Testis (tissue), 2 donors: ENCODE measurements around the gene PIK3CB.

ENCODE experiments used
- POLR2A ChIP-seq: fragments of 450-650 bp; IDR thresholded peaks from one replicate; pipeline ENCODE4 v1.6.1; 2017; ENCODE audit warnings: antibody characterized with exemption, mild to moderate bottlenecking, moderate library complexity
- TF ChIP-seq, protein P1 (sequence below), 3 experiments: fragments of 450-650 bp in 2 of 3; fragments of 200-600 bp in 1 of 3; sonication (generic) in 1 of 3; IDR thresholded peaks; one replicate each; pipeline ENCODE4 v1.5.1; 2016 to 2019; ENCODE audit warnings: antibody characterized with exemption in 3 of 3, mild to moderate bottlenecking in 2 of 3, moderate library complexity in 1 of 3

DNA sequence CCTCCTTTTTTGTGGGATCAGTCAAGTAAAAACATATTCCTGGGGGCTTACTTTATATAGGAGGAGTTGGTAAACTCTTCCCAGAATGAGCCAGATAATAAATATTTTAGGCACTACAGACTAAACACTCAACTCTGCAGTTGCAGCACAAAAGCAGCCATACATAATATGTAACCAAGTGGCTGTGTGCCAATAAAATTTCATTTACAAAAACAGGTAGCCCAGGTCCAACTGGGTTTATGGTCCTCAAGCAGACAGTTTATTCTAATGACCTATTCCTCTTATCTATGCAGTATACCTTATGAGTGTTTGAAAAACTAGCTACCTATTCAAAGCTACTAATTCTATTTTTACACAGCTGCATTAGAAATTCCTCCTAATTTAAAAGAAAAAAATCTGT, 164.3 kb downstream of the PIK3CB start:
- no peak for TF ChIP-seq POLR2A
- TF ChIP-seq, protein P1, sequence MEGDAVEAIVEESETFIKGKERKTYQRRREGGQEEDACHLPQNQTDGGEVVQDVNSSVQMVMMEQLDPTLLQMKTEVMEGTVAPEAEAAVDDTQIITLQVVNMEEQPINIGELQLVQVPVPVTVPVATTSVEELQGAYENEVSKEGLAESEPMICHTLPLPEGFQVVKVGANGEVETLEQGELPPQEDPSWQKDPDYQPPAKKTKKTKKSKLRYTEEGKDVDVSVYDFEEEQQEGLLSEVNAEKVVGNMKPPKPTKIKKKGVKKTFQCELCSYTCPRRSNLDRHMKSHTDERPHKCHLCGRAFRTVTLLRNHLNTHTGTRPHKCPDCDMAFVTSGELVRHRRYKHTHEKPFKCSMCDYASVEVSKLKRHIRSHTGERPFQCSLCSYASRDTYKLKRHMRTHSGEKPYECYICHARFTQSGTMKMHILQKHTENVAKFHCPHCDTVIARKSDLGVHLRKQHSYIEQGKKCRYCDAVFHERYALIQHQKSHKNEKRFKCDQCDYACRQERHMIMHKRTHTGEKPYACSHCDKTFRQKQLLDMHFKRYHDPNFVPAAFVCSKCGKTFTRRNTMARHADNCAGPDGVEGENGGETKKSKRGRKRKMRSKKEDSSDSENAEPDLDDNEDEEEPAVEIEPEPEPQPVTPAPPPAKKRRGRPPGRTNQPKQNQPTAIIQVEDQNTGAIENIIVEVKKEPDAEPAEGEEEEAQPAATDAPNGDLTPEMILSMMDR (IDR thresholded peaks at IDR 0.05), result no peak
